GM23338 (cell line): ENCODE results near the gene EGFL6. TPM values are rescaled to one million over a fixed set of nuclear protein-coding genes. Genes with fewer than 3 reads are reported as not detected.

Experiments
- ATAC-seq: fragments of 200-7000 bp; cut with Tn5 transposase; 3 replicates; pipeline ENCODE4 v1.9.1; 2020
- DNase-seq: peaks from one replicate; pipeline ENCODE4 v3.0.0-alpha.2; 2015; ENCODE audit warnings: low spot score
- H2AFZ ChIP-seq: fragments of 200-600 bp; sonication (generic); 2 replicates; pipeline ENCODE4 v1.8.0; 2016; ENCODE audit warnings: antibody characterized with exemption, mild to moderate bottlenecking, moderate library complexity
- H3F3A ChIP-seq: fragments of 200-600 bp; sonication (generic); replicated peaks from 2 replicates; pipeline ENCODE4 v1.8.0; 2017; ENCODE audit warnings: antibody characterized with exemption, mixed run types, low read depth
- H3K27ac ChIP-seq: fragments of 200-600 bp; sonication (generic); 2 replicates; pipeline ENCODE4 v1.6.1; 2016; ENCODE audit warnings: low read depth
- H3K27me3 ChIP-seq: fragments of 200-600 bp; sonication (generic); 2 replicates; pipeline ENCODE4 v1.8.0; 2016; ENCODE audit warnings: mild to moderate bottlenecking, mixed run types, moderate library complexity; ENCODE audit not compliant: insufficient read depth
- H3K36me3 ChIP-seq: fragments of 200-600 bp; sonication (generic); 2 replicates; pipeline ENCODE4 v1.8.0; 2016; ENCODE audit warnings: mild to moderate bottlenecking; ENCODE audit not compliant: insufficient read depth
- H3K4me1 ChIP-seq: fragments of 200-600 bp; sonication (generic); 2 replicates; pipeline ENCODE4 v1.8.0; 2016; ENCODE audit warnings: mild to moderate bottlenecking, moderate library complexity; ENCODE audit not compliant: insufficient read depth
- H3K4me2 ChIP-seq: fragments of 200-600 bp; sonication (generic); 2 replicates; pipeline ENCODE4 v1.7.1; 2017; ENCODE audit warnings: mixed run types
- H3K4me3 ChIP-seq: fragments of 200-600 bp; sonication (generic); 2 replicates; pipeline ENCODE4 v1.6.1; 2016; ENCODE audit warnings: mixed run types
- H3K79me2 ChIP-seq: fragments of 200-600 bp; sonication (generic); replicated peaks from 2 replicates; pipeline ENCODE4 v1.8.0; 2017; ENCODE audit warnings: mild to moderate bottlenecking; ENCODE audit not compliant: insufficient read depth
- H3K9me2 ChIP-seq: fragments of 200-600 bp; sonication (generic); 2 replicates; pipeline ENCODE4 v1.8.0; 2017; ENCODE audit not compliant: insufficient read depth
- H4K20me1 ChIP-seq: fragments of 200-600 bp; sonication (generic); replicated peaks from 2 replicates; pipeline ENCODE4 v1.8.0; 2017; ENCODE audit warnings: mild to moderate bottlenecking; ENCODE audit not compliant: insufficient read depth
- H3K27ac Mint-ChIP-seq: 2 replicates; pipeline ENCODE4 v1.8.0; 2020; ENCODE audit warnings: inconsistent platforms, mild to moderate bottlenecking, moderate library complexity, mixed read lengths
- H3K27me3 Mint-ChIP-seq: 3 replicates; pipeline ENCODE4 v1.8.0; 2022; ENCODE audit warnings: low read depth, mild to moderate bottlenecking, moderate library complexity, mixed read lengths, inconsistent platforms; ENCODE audit not compliant: insufficient read depth, poor library complexity
- H3K36me3 Mint-ChIP-seq: 3 replicates; pipeline ENCODE4 v1.8.0; 2021; ENCODE audit warnings: low read depth, mild to moderate bottlenecking, inconsistent platforms, moderate library complexity, mixed read lengths
- H3K4me1 Mint-ChIP-seq: 3 replicates; pipeline ENCODE4 v1.8.0; 2020; ENCODE audit warnings: mild to moderate bottlenecking, inconsistent platforms, mixed read lengths
- H3K4me3 Mint-ChIP-seq: 3 replicates; pipeline ENCODE4 v1.8.0; 2021; ENCODE audit warnings: moderate library complexity, mild to moderate bottlenecking, inconsistent platforms, mixed read lengths
- H3K9me3 Mint-ChIP-seq: 3 replicates; pipeline ENCODE4 v1.8.0; 2020; ENCODE audit warnings: moderate library complexity, mild to moderate bottlenecking, inconsistent platforms, mixed read lengths
- CREB1 ChIP-seq: fragments of 250-450 bp; sonication (Bioruptor Pico); IDR thresholded peaks from 2 replicates; pipeline ENCODE4 v1.5.0; 2020; ENCODE audit warnings: low read depth, mild to moderate bottlenecking, moderate library complexity
- EZH2phosphoT487 ChIP-seq: fragments of 200-600 bp; sonication (generic); IDR thresholded peaks from one replicate; pipeline ENCODE4 v1.8.1; 2018; ENCODE audit warnings: antibody characterized with exemption; ENCODE audit not compliant: unreplicated experiment
- NANOG ChIP-seq: IDR thresholded peaks from 2 replicates; pipeline ENCODE4 v1.6.1; 2016; ENCODE audit warnings: antibody characterized with exemption, borderline replicate concordance
- REST ChIP-seq: IDR thresholded peaks from one replicate; pipeline ENCODE4 v1.6.1; 2018; ENCODE audit warnings: antibody characterized with exemption; ENCODE audit not compliant: unreplicated experiment
- ZNF114 ChIP-seq: fragments of 250-450 bp; sonication (Bioruptor Pico); IDR thresholded peaks from 2 replicates; pipeline ENCODE4 v1.5.0; 2020; ENCODE audit warnings: mild to moderate bottlenecking, moderate library complexity
- polyA plus RNA-seq: library from polyadenylated mRNA; unstranded; fragments of >200 nt; fragmentation: Nextera tagmentation; extraction: Ambion mirVana; gene quantifications from 2 replicates; pipeline ENCODE4 v1.2.1, GENCODE V29; 2016
- total RNA-seq: library from RNA; depleted of rRNA; stranded (reverse); fragments of >200 nt; shearing (Covaris generic); gene quantifications from 2 replicates; pipeline ENCODE4 v1.2.3, GENCODE V29; 2014
- TF ChIP-seq, protein P1 (sequence below), 2 experiments: fragments of 200-600 bp in 1 of 2; sonication (generic) in 1 of 2; conservative IDR thresholded peaks; 2 replicates each; pipeline versions ENCODE4 v1.5.1 to v1.6.1; 2016 to 2017; ENCODE audit warnings: antibody characterized with exemption in 2 of 2, low read depth in 2 of 2, mild to moderate bottlenecking in 2 of 2, moderate library complexity in 1 of 2
- TF ChIP-seq, protein P2 (sequence below): fragments of 250-450 bp; sonication (Bioruptor Pico); IDR thresholded peaks from 2 replicates; pipeline ENCODE4 v1.5.0; 2020; ENCODE audit warnings: mild to moderate bottlenecking, moderate library complexity
- TF ChIP-seq, protein P3 (sequence below): IDR thresholded peaks from 2 replicates; pipeline ENCODE4 v1.6.1; 2016; ENCODE audit warnings: antibody characterized with exemption

Gene EGFL6
- total and polyA plus RNA-seq, 2 experiments from 2014 or later: 1.2 to 2.6 TPM

DNA sequence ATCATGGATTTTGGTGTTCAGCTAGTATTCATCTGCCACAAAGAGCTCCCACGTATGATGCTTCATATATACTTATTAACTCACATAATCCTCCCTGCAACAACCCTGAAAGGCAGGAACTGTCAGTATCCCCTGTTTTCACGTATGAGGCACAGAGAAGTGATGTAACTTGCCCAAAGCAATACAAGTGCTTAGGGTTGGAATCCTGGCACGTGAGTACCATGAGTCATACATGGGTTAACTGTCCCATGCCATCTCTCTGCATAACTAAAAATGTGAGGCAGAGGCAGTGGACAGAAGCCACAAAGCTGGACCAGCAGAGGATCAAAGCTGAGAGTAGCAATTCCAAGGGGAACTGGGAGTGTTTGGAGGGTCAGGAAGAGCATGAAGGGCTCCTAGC lies 35.7 kb upstream of the EGFL6 start:
- Histone ChIP-seq H3K4me2 (no peak overlapping the region), H3K79me2 (no peaks in the 10 kb centered on the region), H3K9me2 (no peaks in the 10 kb centered on the region), H3F3A (no peaks in the 10 kb centered on the region), H3K4me1 (no peaks in the 10 kb centered on the region), H3K4me3 (no peak overlapping the region), H3K36me3 (no peaks in the 10 kb centered on the region), H2AFZ (no peak overlapping the region), H3K27me3 (no peaks in the 10 kb centered on the region), H3K27ac (no peak overlapping the region), H4K20me1 (no peaks in the 10 kb centered on the region)
- ATAC-seq: no peak
- no peak overlapping the region for H3K27ac Mint-ChIP-seq
- H3K27me3 Mint-ChIP-seq: no peaks in the 10 kb centered on the region
- no peaks in the 10 kb centered on the region for H3K36me3 Mint-ChIP-seq
- no peak overlapping the region for H3K4me3 Mint-ChIP-seq
- no peak for DNase-seq
- H3K4me1 Mint-ChIP-seq: no peaks in the 10 kb centered on the region
- H3K9me3 Mint-ChIP-seq: no peaks in the 10 kb centered on the region
- TF ChIP-seq NANOG: no peak
- no peak for TF ChIP-seq ZNF114 (CRISPR knock-in tag)

- Histone ChIP-seq H3K4me2 (no peak overlapping the region), H3K4me1 (no peaks in the 10 kb centered on the region), H3F3A (no peaks in the 10 kb centered on the region), H3K27me3 (no peaks in the 10 kb centered on the region), H2AFZ (no peak overlapping the region), H4K20me1 (no peaks in the 10 kb centered on the region), H3K9me2 (no peaks in the 10 kb centered on the region), H3K36me3 (no peaks in the 10 kb centered on the region), H3K27ac (no peak overlapping the region), H3K4me3 (no peak overlapping the region), H3K79me2 (no peaks in the 10 kb centered on the region)
- no peak overlapping the region for H3K27ac Mint-ChIP-seq
- no peaks in the 10 kb centered on the region for H3K4me1 Mint-ChIP-seq
- ATAC-seq (no peak), DNase-seq (no peak)
- no peaks in the 10 kb centered on the region for H3K36me3 Mint-ChIP-seq
- H3K27me3 Mint-ChIP-seq: no peaks in the 10 kb centered on the region
- H3K9me3 Mint-ChIP-seq: no peaks in the 10 kb centered on the region
- no peak overlapping the region for H3K4me3 Mint-ChIP-seq
- TF ChIP-seq CREB1 (CRISPR knock-in tag): no peak
- TF ChIP-seq, protein P1, sequence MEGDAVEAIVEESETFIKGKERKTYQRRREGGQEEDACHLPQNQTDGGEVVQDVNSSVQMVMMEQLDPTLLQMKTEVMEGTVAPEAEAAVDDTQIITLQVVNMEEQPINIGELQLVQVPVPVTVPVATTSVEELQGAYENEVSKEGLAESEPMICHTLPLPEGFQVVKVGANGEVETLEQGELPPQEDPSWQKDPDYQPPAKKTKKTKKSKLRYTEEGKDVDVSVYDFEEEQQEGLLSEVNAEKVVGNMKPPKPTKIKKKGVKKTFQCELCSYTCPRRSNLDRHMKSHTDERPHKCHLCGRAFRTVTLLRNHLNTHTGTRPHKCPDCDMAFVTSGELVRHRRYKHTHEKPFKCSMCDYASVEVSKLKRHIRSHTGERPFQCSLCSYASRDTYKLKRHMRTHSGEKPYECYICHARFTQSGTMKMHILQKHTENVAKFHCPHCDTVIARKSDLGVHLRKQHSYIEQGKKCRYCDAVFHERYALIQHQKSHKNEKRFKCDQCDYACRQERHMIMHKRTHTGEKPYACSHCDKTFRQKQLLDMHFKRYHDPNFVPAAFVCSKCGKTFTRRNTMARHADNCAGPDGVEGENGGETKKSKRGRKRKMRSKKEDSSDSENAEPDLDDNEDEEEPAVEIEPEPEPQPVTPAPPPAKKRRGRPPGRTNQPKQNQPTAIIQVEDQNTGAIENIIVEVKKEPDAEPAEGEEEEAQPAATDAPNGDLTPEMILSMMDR (conservative IDR thresholded peaks at IDR 0.05; ENCODE audit: low read depth in 2 of 2): no peak
- no peak for TF ChIP-seq REST
- TF ChIP-seq EZH2phosphoT487: no peak
- TF ChIP-seq, protein P2, sequence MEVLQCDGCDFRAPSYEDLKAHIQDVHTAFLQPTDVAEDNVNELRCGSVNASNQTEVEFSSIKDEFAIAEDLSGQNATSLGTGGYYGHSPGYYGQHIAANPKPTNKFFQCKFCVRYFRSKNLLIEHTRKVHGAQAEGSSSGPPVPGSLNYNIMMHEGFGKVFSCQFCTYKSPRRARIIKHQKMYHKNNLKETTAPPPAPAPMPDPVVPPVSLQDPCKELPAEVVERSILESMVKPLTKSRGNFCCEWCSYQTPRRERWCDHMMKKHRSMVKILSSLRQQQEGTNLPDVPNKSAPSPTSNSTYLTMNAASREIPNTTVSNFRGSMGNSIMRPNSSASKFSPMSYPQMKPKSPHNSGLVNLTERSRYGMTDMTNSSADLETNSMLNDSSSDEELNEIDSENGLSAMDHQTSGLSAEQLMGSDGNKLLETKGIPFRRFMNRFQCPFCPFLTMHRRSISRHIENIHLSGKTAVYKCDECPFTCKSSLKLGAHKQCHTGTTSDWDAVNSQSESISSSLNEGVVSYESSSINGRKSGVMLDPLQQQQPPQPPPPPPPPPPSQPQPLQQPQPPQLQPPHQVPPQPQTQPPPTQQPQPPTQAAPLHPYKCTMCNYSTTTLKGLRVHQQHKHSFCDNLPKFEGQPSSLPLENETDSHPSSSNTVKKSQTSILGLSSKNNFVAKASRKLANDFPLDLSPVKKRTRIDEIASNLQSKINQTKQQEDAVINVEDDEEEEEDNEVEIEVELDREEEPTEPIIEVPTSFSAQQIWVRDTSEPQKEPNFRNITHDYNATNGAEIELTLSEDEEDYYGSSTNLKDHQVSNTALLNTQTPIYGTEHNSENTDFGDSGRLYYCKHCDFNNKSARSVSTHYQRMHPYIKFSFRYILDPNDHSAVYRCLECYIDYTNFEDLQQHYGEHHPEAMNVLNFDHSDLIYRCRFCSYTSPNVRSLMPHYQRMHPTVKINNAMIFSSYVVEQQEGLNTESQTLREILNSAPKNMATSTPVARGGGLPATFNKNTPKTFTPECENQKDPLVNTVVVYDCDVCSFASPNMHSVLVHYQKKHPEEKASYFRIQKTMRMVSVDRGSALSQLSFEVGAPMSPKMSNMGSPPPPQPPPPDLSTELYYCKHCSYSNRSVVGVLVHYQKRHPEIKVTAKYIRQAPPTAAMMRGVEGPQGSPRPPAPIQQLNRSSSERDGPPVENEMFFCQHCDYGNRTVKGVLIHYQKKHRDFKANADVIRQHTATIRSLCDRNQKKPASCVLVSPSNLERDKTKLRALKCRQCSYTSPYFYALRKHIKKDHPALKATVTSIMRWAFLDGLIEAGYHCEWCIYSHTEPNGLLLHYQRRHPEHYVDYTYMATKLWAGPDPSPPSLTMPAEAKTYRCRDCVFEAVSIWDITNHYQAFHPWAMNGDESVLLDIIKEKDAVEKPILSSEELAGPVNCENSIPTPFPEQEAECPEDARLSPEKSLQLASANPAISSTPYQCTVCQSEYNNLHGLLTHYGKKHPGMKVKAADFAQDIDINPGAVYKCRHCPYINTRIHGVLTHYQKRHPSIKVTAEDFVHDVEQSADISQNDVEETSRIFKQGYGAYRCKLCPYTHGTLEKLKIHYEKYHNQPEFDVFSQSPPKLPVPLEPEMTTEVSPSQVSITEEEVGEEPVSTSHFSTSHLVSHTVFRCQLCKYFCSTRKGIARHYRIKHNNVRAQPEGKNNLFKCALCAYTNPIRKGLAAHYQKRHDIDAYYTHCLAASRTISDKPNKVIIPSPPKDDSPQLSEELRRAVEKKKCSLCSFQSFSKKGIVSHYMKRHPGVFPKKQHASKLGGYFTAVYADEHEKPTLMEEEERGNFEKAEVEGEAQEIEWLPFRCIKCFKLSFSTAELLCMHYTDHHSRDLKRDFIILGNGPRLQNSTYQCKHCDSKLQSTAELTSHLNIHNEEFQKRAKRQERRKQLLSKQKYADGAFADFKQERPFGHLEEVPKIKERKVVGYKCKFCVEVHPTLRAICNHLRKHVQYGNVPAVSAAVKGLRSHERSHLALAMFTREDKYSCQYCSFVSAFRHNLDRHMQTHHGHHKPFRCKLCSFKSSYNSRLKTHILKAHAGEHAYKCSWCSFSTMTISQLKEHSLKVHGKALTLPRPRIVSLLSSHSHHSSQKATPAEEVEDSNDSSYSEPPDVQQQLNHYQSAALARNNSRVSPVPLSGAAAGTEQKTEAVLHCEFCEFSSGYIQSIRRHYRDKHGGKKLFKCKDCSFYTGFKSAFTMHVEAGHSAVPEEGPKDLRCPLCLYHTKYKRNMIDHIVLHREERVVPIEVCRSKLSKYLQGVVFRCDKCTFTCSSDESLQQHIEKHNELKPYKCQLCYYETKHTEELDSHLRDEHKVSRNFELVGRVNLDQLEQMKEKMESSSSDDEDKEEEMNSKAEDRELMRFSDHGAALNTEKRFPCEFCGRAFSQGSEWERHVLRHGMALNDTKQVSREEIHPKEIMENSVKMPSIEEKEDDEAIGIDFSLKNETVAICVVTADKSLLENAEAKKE (CRISPR knock-in tag): no peak
- no peak for TF ChIP-seq ZNF114 (CRISPR knock-in tag)
- TF ChIP-seq, protein P3, sequence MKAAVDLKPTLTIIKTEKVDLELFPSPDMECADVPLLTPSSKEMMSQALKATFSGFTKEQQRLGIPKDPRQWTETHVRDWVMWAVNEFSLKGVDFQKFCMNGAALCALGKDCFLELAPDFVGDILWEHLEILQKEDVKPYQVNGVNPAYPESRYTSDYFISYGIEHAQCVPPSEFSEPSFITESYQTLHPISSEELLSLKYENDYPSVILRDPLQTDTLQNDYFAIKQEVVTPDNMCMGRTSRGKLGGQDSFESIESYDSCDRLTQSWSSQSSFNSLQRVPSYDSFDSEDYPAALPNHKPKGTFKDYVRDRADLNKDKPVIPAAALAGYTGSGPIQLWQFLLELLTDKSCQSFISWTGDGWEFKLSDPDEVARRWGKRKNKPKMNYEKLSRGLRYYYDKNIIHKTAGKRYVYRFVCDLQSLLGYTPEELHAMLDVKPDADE: no peak
These were observed 33.8 kb upstream of the EGFL6 start for GRCh38 chrX:13535376-13536165.
